ENCODE data around the gene TRIM52.

The TRIM52 gene

GRCh38 chr5:181229996-181230395 lies 30.9 kb downstream of the TRIM52 start:
- H3K9ac ChIP-seq (ENCODE audit: low read length), result no peak overlapping the region
- no peaks in the 10 kb centered on the region for H3K36me3 ChIP-seq (ENCODE audit: low read length)
- TF ChIP-seq EZH2phosphoT487 (conservative IDR thresholded peaks at IDR 0.05; ENCODE audit: low read length), result no peak
- TF ChIP-seq CTCF (IDR thresholded peaks at IDR 0.05; ENCODE audit: insufficient read depth, low read length, poor library complexity, severe bottlenecking), result no peak
- H3K4me3 ChIP-seq (ENCODE audit: insufficient read depth, low read length, poor library complexity, severe bottlenecking), result no peak overlapping the region
- H3K27me3 ChIP-seq (ENCODE audit: low read length), result no peaks in the 10 kb centered on the region
- no peaks in the 10 kb centered on the region for H4K20me1 ChIP-seq (ENCODE audit: low read depth, low read length)
- no peak overlapping the region for H2AFZ ChIP-seq (ENCODE audit: low read depth, low read length, severe bottlenecking)
- H3K79me2 ChIP-seq (ENCODE audit: insufficient read depth, low read length), result peaks cover 23% of the 10 kb centered on the region
- no peak overlapping the region for H3K27ac ChIP-seq (ENCODE audit: low read depth, low read length)
- no peaks in the 10 kb centered on the region for H3K9me3 ChIP-seq (ENCODE audit: insufficient read depth, low read length)
- peaks cover 27% of the 10 kb centered on the region for H3F3A ChIP-seq (ENCODE audit: insufficient read depth)
- no peak overlapping the region for H3K4me2 ChIP-seq (ENCODE audit: low read depth, low read length, poor library complexity, severe bottlenecking)
- H3K9me2 ChIP-seq (replicated peaks; ENCODE audit: insufficient read depth, low read length), result no peaks in the 10 kb centered on the region

- Histone ChIP-seq H3F3A (ENCODE audit: insufficient read depth) (peaks cover 39% of the 10 kb centered on the region), H3K27ac (ENCODE audit: low read depth, low read length) (peak overlapping the region; percentile 95), H3K9me3 (ENCODE audit: insufficient read depth, low read length) (no peaks in the 10 kb centered on the region), H2AFZ (ENCODE audit: low read depth, low read length, severe bottlenecking) (peak overlapping the region; percentile 38), H3K9ac (ENCODE audit: low read length) (peak overlapping the region; percentile 80), H3K36me3 (ENCODE audit: low read length) (no peaks in the 10 kb centered on the region), H3K9me2 (replicated peaks; ENCODE audit: insufficient read depth, low read length) (no peaks in the 10 kb centered on the region), H3K4me3 (ENCODE audit: insufficient read depth, low read length, poor library complexity, severe bottlenecking) (peak overlapping the region; percentile 94), H4K20me1 (ENCODE audit: low read depth, low read length) (no peaks in the 10 kb centered on the region), H3K79me2 (ENCODE audit: insufficient read depth, low read length) (peaks cover 30% of the 10 kb centered on the region), H3K27me3 (ENCODE audit: low read length) (no peaks in the 10 kb centered on the region), H3K4me2 (ENCODE audit: low read depth, low read length, poor library complexity, severe bottlenecking) (peak overlapping the region; percentile 98)
- no peak for TF ChIP-seq EZH2phosphoT487 (conservative IDR thresholded peaks at IDR 0.05; ENCODE audit: low read length)
- no peak for TF ChIP-seq CTCF (IDR thresholded peaks at IDR 0.05; ENCODE audit: insufficient read depth, low read length, poor library complexity, severe bottlenecking)
Measured at GRCh38 chr5:181224390-181225229, 36.3 kb downstream of the TRIM52 start.

- H3K9me2 ChIP-seq (replicated peaks; ENCODE audit: insufficient read depth, low read length), result no peaks in the 10 kb centered on the region
- peak overlapping the region; percentile 38 for H2AFZ ChIP-seq (ENCODE audit: low read depth, low read length, severe bottlenecking)
- H3K9me3 ChIP-seq (ENCODE audit: insufficient read depth, low read length), result no peaks in the 10 kb centered on the region
- H3K36me3 ChIP-seq (ENCODE audit: low read length), result no peaks in the 10 kb centered on the region
- TF ChIP-seq EZH2phosphoT487 (conservative IDR thresholded peaks at IDR 0.05; ENCODE audit: low read length), result no peak
- TF ChIP-seq CTCF (IDR thresholded peaks at IDR 0.05; ENCODE audit: insufficient read depth, low read length, poor library complexity, severe bottlenecking), result no peak
- peaks cover 39% of the 10 kb centered on the region for H3F3A ChIP-seq (ENCODE audit: insufficient read depth)
- peak overlapping the region; percentile 98 for H3K4me2 ChIP-seq (ENCODE audit: low read depth, low read length, poor library complexity, severe bottlenecking)
- H3K9ac ChIP-seq (ENCODE audit: low read length), result peak overlapping the region; percentile 80
- H4K20me1 ChIP-seq (ENCODE audit: low read depth, low read length), result no peaks in the 10 kb centered on the region
- H3K4me3 ChIP-seq (ENCODE audit: insufficient read depth, low read length, poor library complexity, severe bottlenecking), result peak overlapping the region; percentile 94
- H3K79me2 ChIP-seq (ENCODE audit: insufficient read depth, low read length), result peaks cover 24% of the 10 kb centered on the region
- no peaks in the 10 kb centered on the region for H3K27me3 ChIP-seq (ENCODE audit: low read length)
- peak overlapping the region; percentile 95 for H3K27ac ChIP-seq (ENCODE audit: low read depth, low read length)
Measured at GRCh38 chr5:181223729-181224389, 37.1 kb downstream of the TRIM52 start.
